ENCODE data around the gene APOBEC3H.
A peak's percentile ranks its signal among the peaks of the same experiment; 100 is the strongest.

Gene APOBEC3H

GRCh38 chr22:39138357-39138997 lies 41.4 kb downstream of the APOBEC3H start:
- no peak for DNase-seq

- DNase-seq = no peak
Observed at GRCh38 chr22:39139933-39140332, 42.9 kb downstream of the APOBEC3H start.

DNA sequence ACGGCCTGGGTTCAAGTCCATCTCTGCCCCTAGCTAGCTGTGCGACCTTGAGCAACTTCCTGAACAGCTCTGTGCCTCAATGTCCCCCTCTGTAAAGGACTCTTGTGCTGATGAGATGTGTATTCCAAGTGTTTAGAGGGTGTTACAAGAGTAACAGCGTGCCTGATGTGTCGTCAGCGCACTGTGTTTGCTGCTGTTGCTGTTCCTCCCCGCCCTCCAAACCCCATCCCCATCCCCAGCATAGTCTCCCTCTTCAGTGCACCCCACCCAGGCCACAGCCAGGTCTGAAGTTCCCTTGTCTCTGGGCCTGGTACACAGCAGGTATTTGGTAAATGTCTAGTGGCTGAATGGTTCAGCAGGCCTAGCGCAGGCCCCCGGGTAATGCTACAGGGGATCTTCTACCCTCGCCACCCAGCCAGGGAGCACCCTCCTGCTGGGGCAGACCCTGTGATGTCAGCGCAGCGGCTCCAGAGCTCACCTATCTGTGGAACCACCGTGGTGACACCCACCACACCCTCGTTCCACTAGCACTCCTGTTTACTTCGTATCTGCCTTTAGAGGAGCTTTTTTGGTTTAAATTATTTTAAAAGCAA lies 45.1 kb downstream of the APOBEC3H start:
- no peak for DNase-seq

DNA sequence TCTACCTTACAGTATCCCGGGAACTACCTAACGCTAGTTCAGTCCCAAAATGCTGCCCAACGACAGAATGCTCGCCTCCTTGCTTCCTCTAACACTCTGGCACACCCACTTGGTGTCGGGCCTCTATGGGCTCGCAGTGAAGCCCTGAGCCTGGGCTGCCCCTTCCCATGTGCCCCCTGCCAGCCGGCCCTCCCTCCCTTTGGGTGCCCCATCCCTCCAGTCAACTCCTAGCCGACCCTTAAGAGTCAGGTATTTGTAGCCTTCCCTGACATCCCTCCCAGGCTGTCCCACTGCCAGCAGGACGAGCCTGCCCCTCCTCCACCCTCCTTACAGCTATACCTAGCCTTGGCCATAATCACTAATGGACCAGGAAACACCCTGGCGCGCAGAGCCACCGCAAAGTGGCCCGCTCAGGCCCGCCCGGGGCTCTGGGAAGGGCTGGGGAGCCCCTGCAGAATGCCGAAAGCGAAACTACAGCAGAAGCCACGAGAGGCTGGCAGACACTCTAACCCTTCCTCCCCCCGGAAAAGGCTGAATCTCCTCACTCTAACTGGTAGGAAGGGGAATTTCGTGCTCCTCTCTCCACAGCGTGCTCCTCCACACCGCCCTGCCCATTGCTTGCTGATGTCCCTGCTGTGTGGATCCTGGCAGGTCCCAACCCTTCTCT lies 47.2 kb downstream of the APOBEC3H start:
- DNase-seq = peak; percentile 55

DNA sequence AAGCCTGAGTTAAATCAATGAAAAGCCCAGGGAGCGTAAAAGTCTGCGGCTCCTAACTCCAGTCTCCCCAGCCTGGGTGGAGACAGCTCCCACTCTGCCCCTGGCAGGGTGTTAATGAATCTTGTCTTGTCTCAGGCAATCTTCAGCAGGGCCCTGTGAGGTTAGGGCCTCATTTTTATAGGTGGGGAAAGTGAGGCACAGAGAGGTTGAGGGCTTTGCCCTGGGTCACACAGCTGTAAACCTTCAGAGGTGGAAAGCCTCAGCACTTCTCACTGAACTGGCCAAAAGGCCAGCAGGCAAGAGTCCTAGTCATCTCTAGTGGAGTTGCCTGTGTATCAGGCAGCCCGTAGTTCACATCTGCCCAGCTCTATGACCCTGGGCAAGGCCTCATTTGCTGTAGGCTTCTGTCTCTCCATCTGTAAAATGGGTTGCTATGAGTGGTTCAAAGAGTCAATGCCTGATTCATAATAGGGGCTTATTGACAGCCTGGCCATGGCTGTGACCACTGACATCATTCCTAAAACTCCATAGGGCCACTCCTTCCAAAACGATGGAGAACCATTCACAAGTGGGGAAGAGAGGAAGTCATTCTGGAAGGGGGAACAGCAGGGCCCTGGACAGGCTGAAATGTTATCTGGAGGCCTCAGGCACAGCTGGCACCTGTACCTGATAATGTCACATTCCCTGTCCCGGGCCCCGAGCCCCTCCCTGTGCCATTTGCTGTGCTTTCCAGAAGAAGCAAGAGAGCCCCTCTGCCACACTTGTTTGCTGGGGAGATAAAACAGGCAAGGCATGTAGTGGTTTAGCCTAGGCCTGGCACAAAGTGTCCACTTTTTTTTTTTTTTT lies 49.4 kb downstream of the APOBEC3H start:
- DNase-seq = no peak

DNA sequence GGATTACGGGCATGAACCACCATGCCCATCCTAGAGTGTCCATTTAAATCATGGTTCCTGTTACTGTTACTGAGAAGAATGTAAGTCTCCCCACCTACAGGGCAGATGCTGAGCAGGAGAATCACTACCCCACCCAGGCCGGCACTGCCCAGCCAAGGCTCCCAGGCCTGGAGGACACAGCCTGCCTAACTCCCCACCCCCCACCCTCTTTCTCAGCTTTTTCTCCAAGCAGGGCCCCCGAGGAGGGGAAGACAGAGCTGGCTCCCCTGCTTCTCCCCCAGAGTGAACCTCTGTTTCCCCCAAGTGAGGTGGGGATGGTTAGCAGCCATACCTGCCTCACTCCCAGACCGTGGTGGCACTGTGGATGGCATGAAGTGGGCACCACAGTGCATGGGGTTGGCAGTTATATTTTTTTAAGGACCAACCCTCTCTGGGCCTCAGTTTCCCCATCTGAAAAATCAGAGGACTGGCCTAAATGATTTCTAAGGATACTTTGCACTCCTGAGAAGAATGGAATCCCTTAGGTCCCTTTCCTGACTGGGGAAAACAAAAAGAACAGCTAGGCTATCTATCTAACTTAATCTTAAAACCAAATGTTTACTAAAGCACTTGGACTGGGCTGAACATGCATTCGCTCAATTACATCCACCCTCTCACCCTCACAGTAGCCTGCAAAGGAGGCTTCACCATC lies 50.4 kb downstream of the APOBEC3H start:
- no peak for DNase-seq

DNA sequence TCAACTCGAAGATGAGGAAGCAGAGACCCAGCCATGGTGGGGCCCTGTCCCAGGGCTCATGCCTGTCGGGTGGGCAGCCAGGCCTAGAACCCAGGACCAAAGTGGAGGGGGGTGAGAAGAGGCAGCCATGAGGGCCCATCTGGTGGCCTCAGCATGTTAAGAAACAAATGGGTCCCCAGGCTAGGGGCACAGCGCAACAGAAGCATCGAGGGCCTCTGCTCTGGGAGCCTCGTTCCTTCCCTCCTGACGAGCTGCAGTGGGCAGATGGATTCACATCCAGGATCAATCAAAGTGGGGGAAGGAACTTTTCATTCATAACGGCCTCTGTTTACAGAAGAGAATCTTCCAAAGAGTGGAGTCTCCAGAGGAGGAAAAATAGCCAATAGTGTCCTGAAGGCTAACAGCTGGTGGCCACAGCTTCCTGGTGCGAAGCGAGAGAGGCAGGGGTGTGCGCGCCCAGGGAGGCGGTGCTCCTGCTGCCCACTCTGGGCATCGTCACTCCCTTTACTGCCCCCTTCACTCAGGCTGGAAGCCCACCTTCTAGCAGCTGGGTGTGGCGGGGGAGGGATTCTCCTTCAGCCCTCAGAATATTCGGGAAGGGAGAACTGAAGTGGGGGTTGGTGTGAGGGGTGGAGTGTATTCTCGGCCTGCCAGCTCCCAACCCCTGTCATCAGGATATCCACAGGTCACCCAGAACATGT lies 51.1 kb downstream of the APOBEC3H start:
- DNase-seq = no peak

DNA sequence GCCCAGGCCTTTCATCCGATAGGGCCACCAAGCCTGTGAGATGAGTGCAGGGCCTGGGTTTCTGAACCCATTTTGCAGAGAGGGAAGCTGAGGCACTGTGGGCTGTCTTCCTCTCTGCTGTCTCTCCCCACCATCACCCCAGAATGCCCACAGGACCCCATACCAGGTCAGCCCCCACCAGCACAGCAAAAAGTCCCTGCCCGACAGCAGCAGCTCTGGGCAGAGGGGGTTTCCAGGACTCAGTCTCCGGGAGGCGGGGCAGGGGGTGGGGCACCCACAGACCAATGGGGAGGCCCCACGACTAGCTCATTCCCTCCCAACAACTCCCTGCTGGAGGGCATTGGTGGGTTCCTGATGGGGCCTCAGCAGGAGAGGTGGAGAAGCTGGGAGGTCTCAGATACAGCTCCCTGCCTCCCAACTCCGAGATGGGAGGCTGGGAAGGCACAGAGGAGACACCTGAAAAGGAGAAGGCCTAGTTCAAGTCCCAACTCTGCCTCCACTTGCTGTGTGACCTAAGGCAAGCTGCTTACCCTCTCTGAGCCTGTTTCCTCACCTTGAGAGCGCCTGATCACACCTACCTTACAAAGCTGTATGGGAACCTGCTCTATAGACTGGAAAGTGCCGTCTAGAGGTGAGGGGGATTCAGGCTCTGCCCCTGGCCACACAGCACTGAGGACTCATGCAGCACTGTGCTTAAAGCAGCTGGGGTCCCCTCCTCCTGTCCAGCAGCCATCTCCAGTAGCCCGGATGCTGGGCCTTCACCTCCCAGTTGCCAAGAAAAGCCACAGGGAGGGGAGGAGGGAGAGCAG lies 51.9 kb downstream of the APOBEC3H start:
- peak; percentile 77 for DNase-seq

DNA sequence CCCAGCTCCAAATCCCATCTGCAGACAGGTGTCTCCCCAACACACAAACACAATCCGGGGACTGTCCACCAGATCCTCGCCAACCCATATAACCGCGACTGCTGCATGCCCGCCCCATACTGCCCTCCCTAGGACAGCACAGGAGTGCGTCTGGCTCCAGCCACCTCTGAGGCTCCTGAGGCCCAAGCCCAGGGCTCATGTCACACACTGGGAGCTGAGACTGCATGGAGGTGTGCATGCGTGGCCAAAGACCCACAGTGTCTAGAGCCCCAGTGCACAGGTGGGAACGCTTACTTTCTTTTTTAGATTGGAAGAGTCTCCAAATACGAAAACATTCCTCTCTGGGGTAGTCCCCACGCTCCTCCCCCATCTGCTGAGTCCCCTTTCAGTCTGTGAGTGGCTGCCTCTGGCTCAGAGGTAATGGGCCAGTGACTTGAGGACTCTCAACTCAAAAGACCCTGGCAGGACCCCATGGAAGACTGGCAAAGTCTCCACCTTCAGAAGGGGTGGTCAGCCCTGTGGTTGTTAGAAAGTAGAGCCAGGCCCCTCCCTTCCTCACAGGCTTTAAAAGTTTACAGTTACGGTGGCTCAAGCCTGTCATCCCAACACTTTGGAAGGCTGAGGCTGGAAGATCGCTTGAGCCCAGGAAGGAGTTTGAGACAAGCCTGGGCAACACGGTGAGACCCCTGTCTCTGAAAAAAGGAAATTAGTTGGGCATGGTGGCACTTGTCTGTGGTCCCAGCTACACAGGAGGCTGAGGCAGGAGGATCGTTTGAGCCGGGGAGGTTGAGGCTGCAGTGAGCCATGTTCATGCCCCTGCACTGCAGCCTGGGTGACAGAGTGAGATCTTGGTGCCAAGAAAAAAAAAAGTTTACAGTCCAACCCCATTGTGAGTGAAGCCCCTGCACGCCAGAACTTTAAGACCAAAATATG lies 53.1 kb downstream of the APOBEC3H start:
- no peak for DNase-seq

DNA sequence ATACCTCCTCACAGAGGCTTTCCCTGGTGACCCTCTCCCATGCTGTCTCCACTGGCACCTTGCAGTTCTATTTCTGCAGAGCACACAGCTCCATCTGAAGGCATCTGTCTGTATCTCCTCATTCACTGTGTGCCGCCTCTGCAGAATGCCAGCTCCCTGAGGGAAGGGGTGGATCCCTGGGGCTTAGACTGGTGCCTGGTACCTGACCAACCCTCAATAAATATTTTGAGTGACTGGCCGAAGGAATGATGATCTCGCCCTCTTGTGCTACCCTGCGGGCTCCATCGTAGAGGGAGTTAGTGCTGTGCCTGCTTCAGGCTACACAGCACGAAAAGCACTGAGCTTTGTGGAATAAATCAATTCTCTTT lies 53.8 kb downstream of the APOBEC3H start:
- DNase-seq = no peak

- DNase-seq = no peak
Observed at GRCh38 chr22:39151329-39151975, 54.4 kb downstream of the APOBEC3H start.

DNA sequence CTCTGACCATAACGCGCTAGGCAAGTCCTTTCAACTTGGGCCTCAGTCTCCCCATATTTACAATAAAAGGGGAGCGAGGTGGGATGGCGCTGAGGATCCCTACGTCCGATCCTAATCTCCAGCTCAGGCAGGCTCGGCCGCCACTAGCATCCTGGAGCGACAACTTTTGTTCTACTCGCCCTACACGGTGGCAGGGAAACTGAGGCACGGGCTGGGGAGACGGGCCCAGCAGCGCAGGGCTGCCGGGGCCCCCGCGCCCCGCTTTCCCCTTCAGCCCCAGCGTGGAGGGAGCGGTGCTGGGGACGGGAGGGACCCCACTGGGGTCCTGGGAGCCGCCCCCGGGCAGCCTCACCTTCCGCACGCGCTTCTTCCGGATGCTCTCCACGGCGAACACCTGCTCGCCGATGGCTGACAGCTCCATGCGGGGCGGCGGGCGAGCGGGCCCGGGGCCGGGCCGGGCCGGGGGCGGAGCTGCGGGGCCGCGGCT lies 55.0 kb downstream of the APOBEC3H start:
- DNase-seq = no peak

DNA sequence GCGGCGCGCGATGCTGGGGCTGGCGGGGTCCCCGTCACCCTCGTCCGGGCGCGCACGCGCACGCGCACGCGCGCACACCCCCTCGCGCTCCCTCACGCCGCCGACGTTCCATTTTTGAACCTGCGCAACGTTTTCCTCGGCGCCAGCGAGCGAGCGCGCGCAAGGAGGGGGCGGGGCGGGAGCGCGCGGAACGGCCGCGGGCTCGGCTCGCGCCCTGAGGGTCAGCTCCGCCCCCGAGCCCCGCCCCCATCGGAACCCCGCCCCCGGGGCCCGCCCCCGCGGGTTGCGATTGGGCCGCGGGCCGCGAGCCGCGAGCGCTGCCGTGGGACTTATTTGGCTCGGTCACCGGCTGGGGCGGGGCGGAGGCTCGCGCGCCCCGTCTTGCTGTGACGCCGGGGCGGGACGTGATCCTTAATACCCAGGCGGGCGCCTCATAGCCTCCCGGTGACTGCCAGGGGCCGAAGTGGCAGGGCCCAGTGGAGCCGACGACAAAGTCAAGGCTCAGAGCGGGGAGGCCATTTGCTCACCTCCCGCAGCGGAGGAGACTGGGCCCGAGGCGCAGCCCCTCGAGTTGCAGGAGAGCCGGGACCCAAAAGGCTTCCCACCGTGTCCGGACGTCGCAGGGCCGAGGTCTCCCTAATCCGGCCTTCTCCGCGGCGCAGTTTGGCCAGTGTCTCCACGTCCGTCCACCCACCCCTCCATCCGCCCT lies 55.6 kb downstream of the APOBEC3H start, which contains the start of gene CBX7:
TSS of gene CBX7 (minus strand) at position 170 of the 709 bp plus-strand sequence. CDS start 236 bp downstream, outside the sequence.
- peak; percentile 96 for DNase-seq

DNA sequence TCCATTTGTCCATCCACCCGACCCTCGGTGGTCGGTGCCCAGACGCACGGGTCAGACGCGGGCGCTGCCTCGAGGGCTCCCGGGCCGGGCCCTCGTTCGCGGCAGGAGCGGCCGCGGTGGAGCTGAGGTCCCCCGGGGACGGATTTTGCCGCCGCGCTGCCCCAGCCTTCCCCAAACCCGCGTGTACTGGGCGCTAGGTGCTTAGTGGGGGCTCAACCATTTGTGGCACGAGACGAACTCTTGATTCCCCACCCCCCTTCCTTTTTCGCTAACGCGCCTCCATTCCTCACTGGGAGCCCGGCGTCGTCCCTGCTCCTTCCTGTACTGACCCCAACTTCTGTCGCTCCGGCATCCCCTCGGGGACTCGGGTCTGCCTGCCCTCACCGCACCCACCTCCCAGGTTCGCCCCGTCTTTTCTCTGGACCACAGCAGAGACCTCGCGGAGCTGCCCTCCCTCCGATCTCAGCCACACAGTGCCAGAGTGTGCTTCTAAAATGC lies 56.2 kb downstream of the APOBEC3H start:
- DNase-seq = no peak

All from activated CD8-positive, alpha-beta memory T cell treated with anti-CD3 and anti-CD28 coated beads, Interleukin-2, amount 50 U/mL, for 4 hours (primary cell).